ENCODE data around the gene ADAMTSL5. TPM values are rescaled to one million over a fixed set of nuclear protein-coding genes. Genes with fewer than 3 reads are reported as not detected.

The ADAMTSL5 gene
- total RNA-seq, 1 donor from 2014 or later, result not detected

- peaks cover 2% of the 10 kb centered on the region for H3K36me3 Mint-ChIP-seq (ENCODE audit: low read depth)
- peaks cover 2% of the 10 kb centered on the region for H3K27me3 Mint-ChIP-seq
- H3K4me1 Mint-ChIP-seq, result peaks cover 25% of the 10 kb centered on the region
- no peaks in the 10 kb centered on the region for H3K9me3 Mint-ChIP-seq
- H3K27ac Mint-ChIP-seq, result no peak overlapping the region
- no peak for TF ChIP-seq CTCF (IDR thresholded peaks at IDR 0.05)
- CTCF ChIA-PET, result interaction anchor here (1.0 to 1.5 kb wide), 2 partner anchors 8 to 24 kb away, joined by 4 to 6 read pairs; no protein-coding TSS in a partner anchor
- H3K4me3 Mint-ChIP-seq, result peak overlapping the region; percentile 76
- intact Hi-C loops (cut with micrococcal nuclease), result loop anchor here (2.0 to 10.0 kb wide), 3 partner anchors 25 to 295 kb away; partner anchors contain the start of gene ADAMTSL5
- peak; percentile 54 for DNase-seq
- POLR2A ChIA-PET, result interaction anchor here (0.9 to 1.4 kb wide), 3 partner anchors 16 to 28 kb away, joined by 4 to 5 read pairs (median 4); no protein-coding TSS in a partner anchor
- peak; percentile 21 for ATAC-seq (ENCODE audit: low read depth)
Observed at GRCh38 chr19:1469255-1470054, 43.4 kb downstream of the ADAMTSL5 start.

DNA sequence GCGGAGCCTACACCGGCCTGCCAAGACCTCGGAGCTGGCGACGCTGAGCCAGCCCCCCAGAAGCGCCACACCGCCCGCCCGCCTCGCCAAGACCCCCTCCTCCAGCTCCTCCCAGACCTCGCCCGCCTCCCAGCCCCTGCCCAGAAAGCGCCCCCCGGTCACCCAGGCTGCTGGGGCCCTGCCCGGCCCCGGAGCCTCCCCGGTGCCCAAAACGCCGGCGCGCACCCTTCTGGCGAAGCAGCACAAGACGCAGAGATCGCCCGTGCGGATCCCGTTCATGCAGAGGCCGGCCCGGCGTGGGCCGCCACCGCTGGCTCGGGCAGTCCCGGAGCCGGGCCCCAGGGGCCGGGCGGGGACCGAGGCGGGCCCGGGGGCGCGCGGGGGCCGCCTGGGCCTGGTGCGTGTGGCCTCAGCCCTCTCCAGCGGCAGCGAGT lies 44.0 kb downstream of the ADAMTSL5 start:
- H3K4me1 Mint-ChIP-seq, result peaks cover 25% of the 10 kb centered on the region
- CTCF ChIA-PET, result interaction anchor here (1.0 to 1.5 kb wide), 2 partner anchors 9 to 23 kb away, joined by 4 to 6 read pairs; no protein-coding TSS in a partner anchor
- intact Hi-C loops (cut with micrococcal nuclease), result loop anchor here (10.0 kb wide), 1 partner anchor 296 kb away; no protein-coding TSS in a partner anchor
- POLR2A ChIA-PET, result interaction anchor here (0.5 to 1.4 kb wide), 4 partner anchors 16 to 605 kb away, joined by 3 to 5 read pairs (median 4); no protein-coding TSS in a partner anchor
- DNase-seq (peak; percentile 45), ATAC-seq (ENCODE audit: low read depth) (peak; percentile 10)
- peak overlapping the region; percentile 32 for H3K4me3 Mint-ChIP-seq
- H3K27me3 Mint-ChIP-seq, result peaks cover 2% of the 10 kb centered on the region
- H3K9me3 Mint-ChIP-seq, result no peaks in the 10 kb centered on the region
- TF ChIP-seq CTCF (IDR thresholded peaks at IDR 0.05), result no peak
- no peaks in the 10 kb centered on the region for H3K36me3 Mint-ChIP-seq (ENCODE audit: low read depth)
- no peak overlapping the region for H3K27ac Mint-ChIP-seq

GRCh38 chr19:1468274-1468820 lies 44.5 kb downstream of the ADAMTSL5 start:
- POLR2A ChIA-PET, result interaction anchor here (0.5 to 1.4 kb wide), 3 partner anchors 15 to 605 kb away, joined by 3 to 5 read pairs (median 4); no protein-coding TSS in a partner anchor
- H3K27ac Mint-ChIP-seq, result no peak overlapping the region

DNA sequence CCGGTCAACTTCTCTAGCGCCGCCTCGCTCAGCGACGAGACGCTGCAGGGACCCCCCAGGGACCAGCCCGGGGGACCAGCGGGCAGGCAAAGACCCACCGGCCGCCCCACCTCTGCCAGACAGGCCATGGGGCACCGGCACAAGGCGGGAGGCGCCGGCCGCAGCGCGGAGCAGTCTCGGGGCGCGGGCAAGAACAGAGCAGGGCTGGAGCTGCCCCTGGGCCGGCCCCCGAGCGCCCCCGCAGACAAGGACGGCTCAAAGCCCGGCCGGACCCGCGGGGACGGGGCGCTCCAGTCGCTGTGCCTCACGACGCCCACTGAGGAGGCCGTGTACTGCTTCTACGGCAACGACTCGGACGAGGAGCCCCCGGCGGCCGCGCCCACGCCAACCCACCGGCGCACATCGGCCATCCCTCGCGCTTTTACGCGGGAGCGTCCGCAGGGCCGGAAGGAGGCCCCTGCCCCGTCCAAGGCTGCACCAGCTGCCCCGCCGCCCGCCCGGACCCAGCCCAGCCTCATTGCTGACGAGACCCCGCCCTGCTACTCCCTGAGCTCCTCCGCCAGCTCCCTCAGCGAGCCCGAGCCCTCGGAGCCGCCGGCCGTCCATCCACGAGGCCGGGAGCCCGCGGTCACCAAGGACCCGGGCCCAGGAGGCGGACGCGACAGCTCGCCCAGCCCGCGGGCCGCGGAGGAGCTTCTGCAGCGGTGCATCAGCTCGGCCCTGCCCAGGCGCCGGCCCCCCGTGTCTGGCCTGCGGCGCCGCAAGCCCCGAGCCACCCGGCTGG lies 45.1 kb downstream of the ADAMTSL5 start:
- ATAC-seq (ENCODE audit: low read depth), result no peak
- H3K4me1 Mint-ChIP-seq, result peaks cover 22% of the 10 kb centered on the region
- H3K36me3 Mint-ChIP-seq (ENCODE audit: low read depth), result no peaks in the 10 kb centered on the region
- TF ChIP-seq CTCF (IDR thresholded peaks at IDR 0.05), result no peak
- H3K9me3 Mint-ChIP-seq, result no peaks in the 10 kb centered on the region
- no peak for DNase-seq
- H3K4me3 Mint-ChIP-seq, result no peak overlapping the region
- POLR2A ChIA-PET, result interaction anchor here (0.6 to 1.4 kb wide), 2 partner anchors 15 to 131 kb away, joined by 4 to 5 read pairs; no protein-coding TSS in a partner anchor
- no peak overlapping the region for H3K27ac Mint-ChIP-seq
- intact Hi-C loops (cut with micrococcal nuclease), result loop anchor here (10.0 kb wide), 1 partner anchor 297 kb away; no protein-coding TSS in a partner anchor
- H3K27me3 Mint-ChIP-seq, result no peaks in the 10 kb centered on the region
- CTCF ChIA-PET, result interaction anchor here (1.6 kb wide), 1 partner anchor 359 kb away, joined by 3 read pairs; no protein-coding TSS in a partner anchor

More at GRCh38 chr19:1468274-1468820, 44.5 kb downstream of the ADAMTSL5 start:
- Mint-ChIP-seq H3K9me3 (no peaks in the 10 kb centered on the region), H3K4me3 (peak overlapping the region; percentile 41), H3K36me3 (ENCODE audit: low read depth) (no peaks in the 10 kb centered on the region), H3K4me1 (peaks cover 25% of the 10 kb centered on the region), H3K27me3 (peaks cover 2% of the 10 kb centered on the region)
- DNase-seq (no peak), ATAC-seq (ENCODE audit: low read depth) (no peak)
- TF ChIP-seq CTCF (IDR thresholded peaks at IDR 0.05), result no peak
- intact Hi-C loops (cut with micrococcal nuclease), result loop anchor here (10.0 kb wide), 1 partner anchor 296 kb away; no protein-coding TSS in a partner anchor
- CTCF ChIA-PET, result interaction anchor here (1.5 to 1.6 kb wide), 2 partner anchors 23 to 358 kb away, joined by 3 to 6 read pairs; no protein-coding TSS in a partner anchor

Measured in activated B cell treated with CpG ODN at 0.5 μM for 24 hours (primary cell).